Measurements from ENCODE around the gene SLC38A10. TPM values are rescaled to one million over a fixed set of nuclear protein-coding genes. Genes with fewer than 3 reads are reported as not detected.
A peak's percentile ranks its signal among the peaks of the same experiment; 100 is the strongest.

The SLC38A10 gene
- total RNA-seq, 1 experiment from 2014 or later: 109 TPM

- Histone ChIP-seq H4K20me1 (ENCODE audit: insufficient read depth) (no peaks in the 10 kb centered on the region), H3K9me3 (ENCODE audit: control insufficient read depth in 1 of 2, insufficient read depth in 1 of 2, low read depth in 1 of 2, low read length in 2 of 2) (no peaks in the 10 kb centered on the region), H3K4me1 (ENCODE audit: control insufficient read depth in 1 of 2, insufficient read depth in 2 of 2, low read length in 2 of 2) (no peaks in the 10 kb centered on the region), H2AFZ (ENCODE audit: low read depth, low read length, poor library complexity, severe bottlenecking) (no peak overlapping the region), H3K27ac (ENCODE audit: low read depth, low read length) (no peak overlapping the region), H3K27me3 (ENCODE audit: insufficient read depth, low read length) (no peaks in the 10 kb centered on the region), H3K9me2 (ENCODE audit: insufficient read depth) (no peaks in the 10 kb centered on the region), H3K36me3 (ENCODE audit: control insufficient read depth in 1 of 2, insufficient read depth in 2 of 2, low read length in 2 of 2) (peaks cover 5 to 7% of the 10 kb centered on the region in 2 experiments; a peak in 1 of 4 replicates), H3K79me2 (ENCODE audit: insufficient read depth, low read length) (no peaks in the 10 kb centered on the region; the same call in 1 of the 2 replicates), H3K9ac (ENCODE audit: low read length) (no peak overlapping the region), H3K4me2 (ENCODE audit: low read length) (no peak overlapping the region), H3K4me3 (replicated peaks in 1 of 2; ENCODE audit: low read depth in 1 of 2, low read length in 2 of 2) (no peak overlapping the region)
- intact Hi-C loops (cut with micrococcal nuclease): no loop called here
- no peak for DNase-seq (ENCODE audit: low read depth, low spot score)
- TF ChIP-seq EGR1 (IDR thresholded peaks at IDR 0.05; ENCODE audit: low read depth) (no peak), POLR2AphosphoS5 (IDR thresholded peaks at IDR 0.05; ENCODE audit: low read depth, low read length) (no peak), ZFX (IDR thresholded peaks at IDR 0.05) (no peak), REST (IDR thresholded peaks at IDR 0.05; ENCODE audit: low read depth) (no peak), FOSL1 (IDR thresholded peaks at IDR 0.05; ENCODE audit: low read depth) (no peak), SIN3A (IDR thresholded peaks at IDR 0.05; ENCODE audit: low read depth) (no peak), EZH2phosphoT487 (IDR thresholded peaks at IDR 0.05; ENCODE audit: borderline replicate concordance) (no peak)
- CTCF ChIA-PET: interaction anchor here (1.1 kb wide), 1 partner anchor 8 kb away, joined by 4 read pairs; the partner anchor contains the start of gene CEP131
- RAD21 ChIA-PET (ENCODE audit: low non-redundant PET in 1 of 2, low total read pairs in 2 of 2, uncharacterized antibody in 2 of 2, unreplicated experiment in 2 of 2): no interaction called here
- ATAC-seq: peak; percentile 2; the same call in 1 of the 2 replicates
- BruUV-seq (replicated peaks): no TSS peak
- POLR2A ChIA-PET: no interaction called here
These were observed 63.9 kb downstream of the SLC38A10 start for GRCh38 chr17:81231121-81231645.
